ENCODE results near the gene AFDN.
A peak's percentile ranks its signal among the peaks of the same experiment; 100 is the strongest.

The AFDN gene

DNA sequence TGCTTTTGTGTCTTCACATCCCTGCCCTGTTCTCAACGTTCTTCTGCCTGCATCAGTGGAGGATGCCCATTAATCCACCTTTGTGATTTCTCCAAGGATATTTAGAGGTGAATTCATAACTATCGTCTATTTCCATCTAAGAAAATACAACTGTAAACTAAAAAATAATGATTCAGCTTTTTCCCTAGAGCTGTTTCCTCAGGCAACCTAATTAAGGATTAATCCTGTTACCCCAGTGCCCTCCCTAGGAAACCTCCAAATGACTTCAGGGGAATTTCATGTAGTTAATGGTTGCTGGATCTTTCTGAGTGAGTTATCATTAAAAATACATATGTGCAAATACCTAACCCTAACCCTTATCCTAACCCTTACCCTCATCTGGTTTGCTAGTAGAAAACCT lies 14.6 kb upstream of the AFDN start:
- no peak for DNase-seq (ENCODE audit: low read depth, low spot score)

DNA sequence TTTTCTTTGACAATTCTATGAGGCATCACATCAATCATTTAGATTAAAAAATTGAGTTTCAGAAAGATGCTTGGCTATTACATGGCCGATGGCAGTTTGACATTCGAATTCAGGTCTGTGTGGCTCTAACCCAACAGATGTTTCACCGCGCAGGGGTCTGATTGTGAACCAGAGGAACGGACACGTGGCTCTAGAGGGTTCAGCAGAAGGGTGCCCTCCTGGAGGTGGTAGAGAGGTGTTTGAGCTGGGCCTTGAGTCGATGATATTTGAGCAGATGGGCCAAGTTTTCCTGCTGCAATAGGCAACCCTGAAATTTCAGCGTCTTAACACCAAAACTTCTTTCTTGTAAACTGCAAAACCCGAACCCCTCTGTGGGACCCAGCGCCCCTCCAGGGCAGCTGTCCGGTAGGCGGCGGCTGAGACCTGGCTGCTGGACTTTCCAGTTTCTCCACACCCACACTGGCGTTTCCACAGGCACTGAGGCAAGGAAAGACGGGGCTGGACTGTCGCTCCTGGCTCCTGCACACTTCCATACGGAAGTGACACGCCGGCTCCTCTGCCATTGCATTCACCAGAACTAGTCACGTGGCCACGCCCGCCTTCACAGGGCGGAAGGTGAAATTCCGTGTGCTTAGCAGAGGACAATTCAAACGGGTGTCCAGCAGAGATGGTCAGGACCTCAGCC lies 11.3 kb upstream of the AFDN start:
- no peak for DNase-seq (ENCODE audit: low read depth, low spot score)

DNA sequence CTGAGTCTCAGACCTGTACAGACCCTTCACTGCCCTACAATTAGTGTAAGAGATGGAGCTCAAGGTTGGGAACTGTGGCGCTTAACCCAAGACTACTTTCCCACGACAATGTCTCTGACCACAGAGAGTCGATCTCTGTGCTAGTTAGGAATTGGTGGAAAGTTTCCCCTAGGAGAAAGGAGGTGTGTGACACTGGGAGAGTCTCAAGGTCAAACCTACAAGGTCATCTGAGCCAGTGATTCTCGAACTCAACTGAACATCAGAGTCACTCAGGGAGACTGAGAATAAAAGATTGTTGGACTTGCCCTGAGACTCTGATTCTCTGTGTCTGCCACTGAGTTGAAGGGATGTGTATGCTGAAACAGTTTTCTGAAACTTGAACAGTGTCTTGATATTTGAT lies 9.7 kb upstream of the AFDN start:
- DNase-seq (ENCODE audit: low read depth, low spot score): no peak

DNA sequence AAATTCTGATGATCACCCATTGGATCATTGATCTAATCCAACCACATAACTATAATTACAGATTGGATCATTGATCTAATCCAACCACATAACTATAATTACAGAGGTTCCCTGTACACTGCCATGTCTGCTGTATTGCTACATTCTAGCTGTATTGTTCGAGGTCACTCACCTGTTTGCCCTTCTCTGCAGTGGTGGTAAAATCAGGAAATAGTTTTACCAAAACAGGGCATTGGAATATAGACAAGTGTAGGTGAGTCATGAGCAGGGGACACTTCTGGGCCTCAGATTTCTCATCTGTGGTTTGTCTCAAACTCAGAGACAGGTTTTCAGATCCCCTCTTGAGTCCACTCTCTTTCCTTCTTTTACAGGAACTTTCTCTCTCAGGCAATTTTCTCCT lies 9.0 kb upstream of the AFDN start:
- DNase-seq (ENCODE audit: low read depth, low spot score): no peak

DNA sequence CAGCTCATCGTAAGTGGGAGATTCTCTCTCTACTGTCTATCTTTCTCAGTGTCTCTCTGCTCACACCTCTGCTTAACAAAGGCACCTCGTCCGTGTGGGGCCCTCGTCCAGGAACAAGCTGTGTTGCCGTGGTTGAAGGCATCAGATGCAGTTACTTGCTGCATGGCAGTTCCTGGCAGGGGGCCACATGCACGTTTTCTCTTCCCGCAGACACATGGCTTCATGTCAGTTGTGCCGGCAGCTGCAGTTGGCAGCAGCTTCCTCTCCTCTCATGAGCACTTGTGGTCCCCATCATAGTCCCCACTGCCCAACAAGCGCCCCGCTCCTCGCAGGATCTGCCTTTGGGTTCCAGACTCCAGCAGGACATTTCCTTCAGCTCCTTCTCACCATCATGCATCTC lies 7.1 kb upstream of the AFDN start:
- DNase-seq (ENCODE audit: low read depth, low spot score): peak; percentile 27

DNA sequence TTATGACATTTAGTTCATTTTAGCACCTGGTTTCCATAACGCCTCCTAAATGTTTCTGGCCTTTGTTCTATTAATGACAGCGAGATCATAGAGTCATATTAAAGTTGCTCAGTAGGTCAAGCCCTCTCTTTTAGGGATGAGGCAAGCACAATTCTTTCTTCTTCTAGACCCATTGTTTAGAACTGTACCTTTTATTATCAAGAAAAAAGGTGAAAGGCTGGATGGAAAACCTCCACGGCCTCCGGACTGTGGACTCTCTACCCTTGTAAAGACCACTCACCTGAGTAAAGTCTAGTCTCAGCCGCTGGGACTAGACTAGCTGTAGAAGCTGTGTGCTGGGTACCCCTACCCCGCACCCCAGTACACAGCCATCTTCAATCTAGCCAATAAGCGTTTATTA lies 6.0 kb upstream of the AFDN start:
- no peak for DNase-seq (ENCODE audit: low read depth, low spot score)

DNA sequence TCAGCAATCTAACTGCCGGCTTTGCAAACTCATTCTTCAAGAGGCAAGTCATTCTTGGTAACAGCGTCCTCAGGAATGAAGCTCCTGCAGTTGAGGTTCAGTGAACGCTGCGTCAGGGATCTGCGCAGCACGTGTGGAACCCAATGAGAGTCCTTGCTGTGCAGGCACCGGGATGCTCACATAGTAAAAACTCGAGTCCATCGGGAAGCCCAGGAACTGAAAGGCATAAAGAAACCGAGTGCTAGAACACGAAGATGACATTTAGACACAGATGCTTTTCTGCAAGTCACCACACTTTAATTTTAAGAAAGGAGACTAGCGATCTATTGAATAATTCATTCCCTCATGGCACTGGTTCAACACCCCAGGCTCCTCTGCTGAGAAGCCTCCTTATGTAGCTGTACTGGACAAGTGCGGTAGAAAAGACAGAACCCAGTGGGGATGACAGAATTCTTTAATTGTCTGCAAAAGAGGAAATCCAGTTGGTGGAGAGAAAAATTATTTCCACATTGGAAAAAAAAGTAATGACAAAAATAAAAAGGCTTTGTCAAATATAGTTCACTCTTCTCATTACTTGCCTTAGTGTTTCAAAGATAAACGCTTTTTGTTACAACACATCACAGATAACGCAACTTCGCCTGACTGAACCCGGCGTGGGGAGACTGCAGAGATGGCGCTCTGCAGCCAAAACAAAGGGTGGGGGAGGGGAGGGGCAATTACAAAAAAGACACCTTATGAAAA lies 1.9 kb upstream of the AFDN start:
- DNase-seq (ENCODE audit: low read depth, low spot score): peak; percentile 45

DNA sequence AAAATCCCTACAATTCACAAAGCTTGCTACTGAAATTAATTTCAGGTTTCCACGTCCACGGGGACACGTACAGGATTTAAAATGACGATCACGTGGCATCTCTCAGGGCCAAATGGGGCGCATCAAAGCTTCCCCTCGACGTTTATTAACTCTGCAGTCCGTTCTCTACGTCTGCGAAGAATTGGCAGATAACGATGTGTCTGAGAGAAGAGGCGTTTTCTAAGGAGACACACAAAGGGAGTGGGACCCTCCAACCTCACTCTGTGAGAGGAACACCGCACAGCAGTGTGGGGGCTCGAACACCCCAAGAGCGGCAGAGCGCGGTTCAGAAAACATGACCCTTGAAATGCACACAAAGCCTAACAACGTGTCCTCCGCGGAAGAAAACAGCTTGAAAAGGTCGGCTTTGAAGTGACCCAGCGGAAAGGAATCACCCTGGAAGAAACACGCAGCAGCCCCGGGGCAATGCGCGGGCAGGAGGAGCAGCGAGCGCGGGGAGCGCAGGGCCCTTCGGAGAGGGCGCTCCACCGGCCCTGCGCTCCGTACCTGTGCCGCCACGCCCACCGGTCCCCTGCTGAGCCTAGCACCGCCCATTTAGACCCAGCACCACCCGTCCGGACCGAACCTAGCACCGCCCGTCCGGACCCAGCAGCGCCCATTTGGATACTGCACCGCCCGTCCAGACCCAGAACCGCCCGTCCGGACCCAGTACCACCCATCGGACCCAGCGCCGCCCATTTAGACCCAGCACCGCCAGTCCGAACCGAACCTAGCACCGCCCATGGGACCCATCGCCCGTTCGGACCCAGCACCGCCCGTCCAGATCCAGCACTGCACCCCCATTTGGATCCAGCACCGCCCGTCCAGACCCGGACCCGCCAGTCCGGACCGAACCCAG lies 1.1 kb upstream of the AFDN start:
- peak; percentile 60 for DNase-seq (ENCODE audit: low read depth, low spot score)

DNA sequence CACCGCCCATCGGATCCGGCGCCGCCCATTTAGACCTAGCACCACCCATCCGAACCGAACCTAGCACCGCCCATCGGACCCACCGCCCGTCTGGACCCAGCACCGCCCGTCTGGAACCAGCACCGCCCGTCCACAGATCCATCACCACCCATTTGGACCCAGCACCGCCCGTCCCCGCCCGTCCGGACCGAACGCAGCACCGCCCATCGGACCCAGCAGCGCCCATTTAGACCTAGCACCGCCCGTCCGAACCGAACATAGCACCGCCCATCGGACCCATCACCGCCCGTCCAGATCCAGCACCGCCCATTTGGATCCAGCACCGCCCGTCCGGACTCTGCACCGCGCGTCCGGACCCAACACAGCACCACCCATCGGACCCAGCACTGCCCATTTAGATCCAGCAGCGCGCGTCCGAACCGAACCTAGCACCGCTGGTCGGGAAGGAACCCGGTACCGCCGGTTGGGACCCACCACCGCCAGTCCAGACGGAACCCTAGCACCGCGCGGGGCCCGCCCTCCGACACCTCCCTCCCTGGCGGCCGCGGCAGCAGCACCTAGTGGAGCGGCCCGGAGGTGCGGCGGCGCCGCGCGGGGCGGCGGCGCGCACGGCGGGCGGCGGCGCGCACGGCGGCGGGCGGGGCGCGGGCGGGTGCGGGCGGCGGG lies 348 bp upstream of the AFDN start:
- peak; percentile 84 for DNase-seq (ENCODE audit: low read depth, low spot score)

DNA sequence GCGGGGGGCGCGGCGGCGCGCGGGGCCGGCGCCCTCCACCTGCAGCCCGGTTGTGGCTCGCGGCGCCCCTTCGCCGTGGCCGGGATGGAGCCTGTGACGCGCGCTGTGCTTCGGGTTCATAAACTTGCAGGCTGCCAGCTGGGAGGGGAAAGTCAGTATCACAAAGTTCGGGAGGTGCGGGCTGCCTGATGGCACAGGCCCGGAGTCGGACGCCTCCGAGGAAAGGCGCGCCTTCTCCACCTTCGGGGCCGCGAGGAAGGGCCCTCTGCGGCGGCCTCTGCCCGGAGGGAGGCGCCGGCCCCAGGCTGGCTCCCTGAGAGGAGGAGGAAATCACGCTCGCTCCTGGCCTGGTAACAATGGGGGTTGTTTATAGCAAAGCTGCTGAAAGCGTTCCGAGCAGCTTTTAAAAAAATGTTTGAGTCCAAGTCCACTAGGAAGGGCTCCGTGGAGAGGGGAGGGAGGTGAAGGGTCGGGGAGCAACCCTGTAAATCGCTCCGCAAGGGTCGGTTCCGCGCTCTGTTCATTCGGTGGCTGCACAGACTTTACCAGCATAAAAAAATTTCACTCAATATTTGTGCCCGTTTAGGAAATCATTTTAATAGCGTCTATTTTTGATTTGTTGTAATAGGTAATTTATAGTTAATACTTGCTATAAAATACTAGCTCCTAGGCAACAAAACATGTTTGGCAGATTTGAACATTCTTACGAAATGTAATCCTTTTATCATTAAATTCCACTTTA lies 1.0 kb downstream of the AFDN start:
- peak; percentile 70 for DNase-seq (ENCODE audit: low read depth, low spot score)

DNA sequence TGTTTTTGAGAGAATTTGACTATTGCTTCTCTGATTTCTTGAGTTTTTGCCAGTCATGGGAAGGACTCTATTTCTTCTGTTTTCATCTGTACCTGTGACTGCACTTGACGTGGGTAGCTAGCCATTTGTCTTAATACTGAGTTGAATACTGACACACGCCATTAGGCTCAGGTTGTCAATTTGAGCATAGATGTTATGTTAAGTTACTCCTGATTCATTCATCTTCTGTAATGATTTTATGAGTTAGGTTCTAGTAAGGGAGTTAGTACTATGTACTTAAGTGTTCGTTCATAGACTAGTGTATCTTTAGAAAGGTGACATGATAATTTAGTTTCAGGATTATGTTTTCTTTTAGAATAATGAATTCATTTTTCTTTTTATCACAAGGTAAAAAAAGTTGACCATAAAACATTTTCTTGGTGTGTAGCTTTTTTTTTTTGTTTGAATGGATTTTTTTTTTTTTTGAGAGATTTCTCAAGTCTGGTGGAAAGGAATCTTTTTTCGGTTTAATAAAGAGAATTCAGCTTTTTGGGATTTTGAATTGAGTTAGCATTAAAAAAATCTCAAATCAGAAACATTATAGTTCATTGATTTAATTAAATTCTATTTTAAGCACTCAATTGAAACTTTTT lies 1.7 kb downstream of the AFDN start:
- no peak for DNase-seq (ENCODE audit: low read depth, low spot score)

DNA sequence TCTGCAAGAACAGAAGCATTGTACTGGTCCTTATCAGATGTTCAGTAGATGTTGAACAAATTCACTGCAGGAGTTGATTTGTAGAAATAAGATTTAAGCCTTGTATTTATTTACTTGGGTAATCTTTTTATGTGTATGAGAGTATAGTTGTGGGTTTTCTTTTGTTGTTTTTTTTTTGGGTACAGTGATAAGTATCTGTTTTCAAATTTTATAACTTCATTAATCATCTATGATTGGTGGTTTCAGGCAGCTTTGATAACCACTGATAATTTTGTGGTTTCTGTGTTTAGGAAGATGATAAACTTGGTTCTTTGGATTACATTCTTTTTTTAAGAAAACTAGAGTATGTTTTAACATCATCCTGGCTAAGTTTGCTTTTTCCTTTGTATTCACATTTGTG lies 2.8 kb downstream of the AFDN start:
- no peak for DNase-seq (ENCODE audit: low read depth, low spot score)

DNA sequence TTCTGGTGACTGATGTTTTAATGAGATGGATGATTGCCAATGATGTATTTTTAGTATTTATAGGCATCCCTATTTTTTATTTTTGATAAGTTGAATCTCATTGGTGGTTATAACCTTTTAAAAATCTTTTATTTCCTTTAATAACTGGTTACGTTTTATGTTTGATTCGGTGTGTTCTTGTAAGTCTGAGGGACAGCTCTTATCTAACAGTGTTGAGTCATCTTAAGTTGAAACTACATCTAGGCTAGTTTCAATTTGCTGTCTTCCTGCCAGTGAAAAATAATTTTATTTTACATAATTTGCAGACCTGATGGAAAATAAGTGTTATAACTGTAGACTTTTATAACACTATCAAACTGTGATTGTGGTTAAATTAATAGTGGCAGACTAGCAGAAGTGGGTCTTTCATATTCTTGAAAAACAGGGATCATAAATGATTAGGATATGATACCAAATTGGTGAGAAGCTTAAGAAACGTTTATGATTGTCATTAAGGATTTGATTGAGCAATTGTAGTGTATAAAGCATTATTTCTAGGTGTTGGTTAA lies 4.6 kb downstream of the AFDN start:
- no peak for DNase-seq (ENCODE audit: low read depth, low spot score)

DNA sequence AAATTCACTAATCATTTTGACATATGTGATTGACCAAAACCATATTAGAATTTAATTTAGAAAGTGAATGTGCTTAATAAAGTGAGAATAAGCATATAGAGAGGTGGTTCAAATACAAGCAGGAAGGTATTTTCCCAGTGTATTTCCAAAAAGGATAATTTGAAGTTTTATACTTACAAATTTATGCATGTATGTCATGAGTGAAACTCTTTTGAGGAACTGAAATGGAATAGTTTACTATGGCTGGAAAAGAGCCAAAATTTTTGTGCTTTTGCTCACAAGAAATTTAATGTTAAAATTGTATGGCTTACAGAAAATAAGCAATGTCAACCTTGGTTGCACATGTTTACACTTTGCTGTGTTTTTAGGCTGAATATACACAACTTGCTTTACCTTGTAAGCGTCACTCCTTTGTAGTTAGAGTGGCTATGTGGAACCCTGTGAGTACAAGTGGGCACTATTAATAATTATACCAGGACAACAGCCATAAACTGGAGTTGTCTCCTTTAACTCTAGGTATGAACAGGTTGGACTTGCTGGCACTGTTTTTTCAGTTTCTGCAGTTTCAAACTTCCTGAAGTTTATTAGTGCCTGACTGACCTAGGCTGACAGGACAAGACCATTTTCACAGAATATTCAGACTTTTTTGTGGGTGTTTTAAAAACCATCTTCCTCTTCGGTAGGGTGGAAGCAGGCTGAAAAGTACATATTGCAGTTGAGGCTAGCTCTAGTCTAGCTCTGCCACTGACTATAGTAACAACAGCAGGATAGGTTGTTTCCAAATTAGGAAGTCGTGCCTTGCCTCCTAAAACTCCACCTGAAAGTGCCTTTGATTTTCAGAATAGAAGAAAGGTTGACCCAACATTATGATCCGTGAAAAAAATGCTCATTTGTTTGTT lies 6.0 kb downstream of the AFDN start:
- DNase-seq (ENCODE audit: low read depth, low spot score): no peak

DNA sequence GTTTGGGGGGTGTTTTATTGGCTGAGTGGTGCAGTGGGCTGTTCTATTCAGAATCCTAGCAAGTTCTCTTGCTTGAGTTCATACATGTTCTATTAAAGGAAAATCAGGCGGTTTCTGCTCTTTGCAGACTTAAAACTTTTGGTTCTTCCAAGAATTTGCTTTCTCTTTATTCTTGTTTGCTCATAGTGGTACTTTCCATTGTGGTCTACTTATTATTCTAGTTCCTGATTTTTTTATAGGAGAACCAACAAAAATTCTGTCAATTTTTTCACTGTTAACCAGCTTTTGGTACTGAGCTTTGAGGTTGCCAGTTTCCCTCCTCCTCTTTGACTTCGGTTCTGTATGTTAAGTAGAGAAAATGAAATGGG lies 6.7 kb downstream of the AFDN start:
- DNase-seq (ENCODE audit: low read depth, low spot score): no peak

DNA sequence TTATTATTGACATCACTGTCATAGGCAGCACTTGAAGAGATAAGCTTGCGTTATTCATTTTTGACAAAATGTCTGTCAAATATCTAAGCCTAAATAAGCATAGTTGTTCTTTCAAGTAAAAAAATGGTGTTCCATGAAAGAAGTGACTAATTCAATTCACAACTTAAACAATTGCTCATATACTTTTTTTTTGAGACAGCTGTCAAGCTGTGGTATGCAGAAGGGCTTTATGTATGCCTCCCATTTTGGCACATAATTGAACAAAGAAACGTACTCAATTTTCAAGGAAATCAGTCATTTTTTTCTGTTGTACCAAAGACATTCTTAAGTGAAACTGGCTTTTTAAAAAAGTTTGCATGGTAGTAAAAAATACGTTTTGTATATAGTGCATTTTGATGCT lies 8.5 kb downstream of the AFDN start:
- DNase-seq (ENCODE audit: low read depth, low spot score): no peak

DNA sequence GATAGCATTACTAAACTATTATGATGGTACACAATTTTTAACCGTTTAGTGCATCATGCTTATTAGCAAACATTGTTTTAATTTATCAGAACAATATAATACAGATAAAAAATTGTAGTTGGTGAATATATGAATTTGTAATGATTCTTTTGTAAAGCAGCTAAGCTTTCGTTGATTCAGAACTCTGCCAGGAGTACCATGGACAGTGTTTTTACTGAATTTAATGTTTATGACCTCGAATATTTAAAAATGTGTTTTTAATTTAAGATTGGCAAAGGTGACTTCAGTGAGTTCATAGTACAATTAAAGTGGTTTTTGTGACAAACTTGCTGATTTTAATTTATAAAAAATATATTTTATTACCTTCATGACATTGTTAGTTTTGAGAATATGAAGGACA lies 10.0 kb downstream of the AFDN start:
- no peak for DNase-seq (ENCODE audit: low read depth, low spot score)

DNA sequence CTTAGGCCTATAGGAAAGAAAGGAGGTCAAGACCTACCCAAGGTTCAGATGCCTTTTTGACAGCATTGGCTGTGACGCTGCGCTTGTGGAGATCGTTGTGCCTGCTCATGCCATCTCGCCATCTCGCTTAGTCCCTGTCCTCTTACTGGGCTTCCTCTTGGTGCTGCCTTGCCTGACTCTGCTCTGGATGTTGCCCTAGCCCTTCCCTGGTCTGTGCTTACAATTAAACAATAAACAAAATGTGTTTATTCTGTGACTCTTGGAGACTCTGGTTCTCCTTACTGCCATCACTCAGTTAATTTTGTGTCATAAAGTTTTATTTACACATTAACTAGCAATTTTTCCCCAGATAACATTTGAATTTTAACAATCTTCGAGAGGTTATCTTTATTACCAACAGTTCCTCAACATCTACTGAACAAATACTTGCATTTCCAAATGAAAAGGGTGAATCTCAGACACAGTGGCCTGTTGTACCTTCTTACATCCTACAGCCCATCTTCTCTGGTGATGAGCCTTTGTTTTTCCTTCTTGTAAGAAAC lies 11.6 kb downstream of the AFDN start:
- no peak for DNase-seq (ENCODE audit: low read depth, low spot score)

DNA sequence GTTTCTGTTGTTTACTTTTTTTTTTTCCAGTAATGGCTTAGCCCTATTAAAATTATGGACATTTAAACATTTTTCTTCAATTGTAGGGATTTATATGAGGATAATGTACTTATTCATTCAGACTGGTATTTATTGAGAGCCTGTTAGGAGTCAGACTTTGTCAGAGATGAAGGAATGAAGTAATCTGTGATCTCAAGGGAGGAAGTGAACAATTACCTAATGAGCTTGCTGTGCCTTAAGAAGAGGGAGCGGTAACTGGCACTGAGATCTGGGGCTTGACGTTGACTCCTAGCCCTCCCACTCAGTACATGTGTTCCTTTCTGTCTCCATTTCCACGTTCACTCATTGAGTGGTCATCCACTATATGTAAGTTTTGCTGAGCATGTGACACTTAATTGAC lies 12.6 kb downstream of the AFDN start:
- DNase-seq (ENCODE audit: low read depth, low spot score): no peak

All from astrocyte of the hippocampus (primary cell).